SK-N-SH treated with all-trans-retinoic acid at 6 μM for 48 hours (cell line): ENCODE data around the gene ADPRHL1.

ENCODE experiments used
- ATAC-seq: fragments of 200-7000 bp; cut with Tn5 transposase; 3 replicates; pipeline ENCODE4 v1.9.1; 2020; ENCODE audit warnings: mild to moderate bottlenecking, moderate library complexity
- BACH2 ChIP-seq: fragments of 250-450 bp; sonication (Bioruptor Pico); IDR thresholded peaks from 2 replicates; pipeline ENCODE4 v1.9.0; 2021; ENCODE audit warnings: mild to moderate bottlenecking, borderline replicate concordance
- CREB5 ChIP-seq: fragments of 250-450 bp; sonication (Bioruptor Pico); IDR thresholded peaks from 2 replicates; pipeline ENCODE4 v1.5.1; 2020; ENCODE audit warnings: low read depth, mild to moderate bottlenecking, moderate library complexity
- CSDC2 ChIP-seq: fragments of 250-450 bp; sonication (Bioruptor Pico); IDR thresholded peaks from 2 replicates; pipeline ENCODE4 v1.5.0; 2020; ENCODE audit warnings: mild to moderate bottlenecking, moderate library complexity
- CSRNP3 ChIP-seq: fragments of 250-450 bp; sonication (Bioruptor Pico); IDR thresholded peaks from 2 replicates; pipeline ENCODE4 v1.5.1; 2021; ENCODE audit warnings: mild to moderate bottlenecking, moderate library complexity
- ESRRG ChIP-seq: fragments of 250-450 bp; sonication (Bioruptor Pico); IDR thresholded peaks from 2 replicates; pipeline ENCODE4 v1.6.1; 2021; ENCODE audit warnings: mild to moderate bottlenecking
- GLIS3 ChIP-seq: fragments of 250-450 bp; sonication (Bioruptor Pico); IDR thresholded peaks from 2 replicates; pipeline ENCODE4 v1.5.0; 2020; ENCODE audit warnings: mild to moderate bottlenecking, moderate library complexity
- OSR1 ChIP-seq: fragments of 250-450 bp; sonication (Bioruptor Pico); IDR thresholded peaks from 2 replicates; pipeline ENCODE4 v1.8.0; 2022; ENCODE audit warnings: moderate library complexity, mild to moderate bottlenecking, inconsistent platforms
- PATZ1 ChIP-seq: fragments of 250-450 bp; sonication (Bioruptor Pico); IDR thresholded peaks from 2 replicates; pipeline ENCODE4 v1.8.0; 2020; ENCODE audit warnings: mild to moderate bottlenecking, moderate library complexity, borderline replicate concordance
- POU6F1 ChIP-seq: fragments of 250-450 bp; sonication (Bioruptor Pico); IDR thresholded peaks from 2 replicates; pipeline ENCODE4 v1.8.0; 2021; ENCODE audit warnings: low read depth, mild to moderate bottlenecking, moderate library complexity, borderline replicate concordance
- PPARA ChIP-seq: fragments of 250-450 bp; sonication (Bioruptor Pico); IDR thresholded peaks from 2 replicates; pipeline ENCODE4 v1.5.0; 2020; ENCODE audit warnings: mild to moderate bottlenecking, borderline replicate concordance
- RARB ChIP-seq: fragments of 250-450 bp; sonication (Bioruptor Pico); IDR thresholded peaks from 2 replicates; pipeline ENCODE4 v1.8.0; 2021; ENCODE audit warnings: mild to moderate bottlenecking, moderate library complexity
- SNAI2 ChIP-seq: fragments of 250-450 bp; sonication (Bioruptor Pico); IDR thresholded peaks from 2 replicates; pipeline ENCODE4 v1.5.0; 2020; ENCODE audit warnings: mild to moderate bottlenecking, moderate library complexity
- TOX ChIP-seq: fragments of 250-450 bp; sonication (Bioruptor Pico); IDR thresholded peaks from 2 replicates; pipeline ENCODE4 v1.8.0; 2021; ENCODE audit warnings: mild to moderate bottlenecking, moderate library complexity, borderline replicate concordance
- TSHZ2 ChIP-seq: fragments of 250-450 bp; sonication (Bioruptor Pico); IDR thresholded peaks from 2 replicates; pipeline ENCODE4 v1.5.0; 2020; ENCODE audit warnings: mild to moderate bottlenecking, moderate library complexity
- ZC3H10 ChIP-seq: fragments of 250-450 bp; sonication (Bioruptor Pico); IDR thresholded peaks from 2 replicates; pipeline ENCODE4 v1.5.1; 2021; ENCODE audit warnings: mild to moderate bottlenecking, moderate library complexity
- ZFP3 ChIP-seq: fragments of 250-450 bp; sonication (Bioruptor Pico); IDR thresholded peaks from 2 replicates; pipeline ENCODE4 v1.5.0; 2020; ENCODE audit warnings: mild to moderate bottlenecking, moderate library complexity
- ZFP30 ChIP-seq: fragments of 450-650 bp; formaldehyde crosslinking; IDR thresholded peaks from 2 replicates; pipeline ENCODE4 v1.5.0; 2022; ENCODE audit warnings: mild to moderate bottlenecking, moderate library complexity
- ZNF565 ChIP-seq: fragments of 450-650 bp; formaldehyde crosslinking; conservative IDR thresholded peaks from 2 replicates; pipeline ENCODE4 v1.5.0; 2020; ENCODE audit warnings: low read depth, mild to moderate bottlenecking, moderate library complexity
- ZNF70 ChIP-seq: fragments of 450-650 bp; formaldehyde crosslinking; IDR thresholded peaks from 2 replicates; pipeline ENCODE4 v1.5.0; 2020; ENCODE audit warnings: mild to moderate bottlenecking, moderate library complexity
- ZNF8 ChIP-seq: fragments of 450-650 bp; formaldehyde crosslinking; IDR thresholded peaks from 2 replicates; pipeline ENCODE4 v1.5.0; 2020; ENCODE audit warnings: mild to moderate bottlenecking, moderate library complexity

The ADPRHL1 gene

GRCh38 chr13:113406321-113407102, 46.8 kb downstream of the ADPRHL1 start:
- ATAC-seq, result no peak
- TF ChIP-seq SNAI2 (CRISPR knock-in tag), result no peak
- TF ChIP-seq ZNF8 (CRISPR knock-in tag), result no peak
- no peak for TF ChIP-seq ZNF70
- TF ChIP-seq CSRNP3 (CRISPR knock-in tag), result no peak
- no peak for TF ChIP-seq ZNF565
- no peak for TF ChIP-seq GLIS3 (CRISPR knock-in tag)
- no peak for TF ChIP-seq PATZ1 (CRISPR knock-in tag)
- no peak for TF ChIP-seq ZC3H10 (CRISPR knock-in tag)
- no peak for TF ChIP-seq ESRRG (CRISPR knock-in tag)
- no peak for TF ChIP-seq TOX (CRISPR knock-in tag)
- TF ChIP-seq ZFP3 (CRISPR knock-in tag), result no peak
- no peak for TF ChIP-seq PPARA (CRISPR knock-in tag)
- no peak for TF ChIP-seq RARB (CRISPR knock-in tag)
- no peak for TF ChIP-seq CREB5 (CRISPR knock-in tag)
- TF ChIP-seq OSR1, result no peak
- no peak for TF ChIP-seq ZFP30

GRCh38 chr13:113405481-113406300, 47.6 kb downstream of the ADPRHL1 start:
- no peak for TF ChIP-seq ZNF8 (CRISPR knock-in tag)
- TF ChIP-seq CSDC2 (CRISPR knock-in tag), result no peak
- no peak for TF ChIP-seq BACH2
- TF ChIP-seq POU6F1 (CRISPR knock-in tag), result no peak
- no peak for TF ChIP-seq ZC3H10 (CRISPR knock-in tag)
- no peak for TF ChIP-seq ZNF565
- no peak for ATAC-seq

GRCh38 chr13:113404723-113405471, 48.4 kb downstream of the ADPRHL1 start:
- ATAC-seq, result no peak
- TF ChIP-seq TSHZ2 (no peak), BACH2 (no peak), ZNF70 (no peak), OSR1 (no peak), ZFP30 (no peak), CSDC2 (CRISPR knock-in tag) (no peak), CREB5 (CRISPR knock-in tag) (no peak), PPARA (CRISPR knock-in tag) (no peak), SNAI2 (CRISPR knock-in tag) (no peak), PATZ1 (CRISPR knock-in tag) (no peak), TOX (CRISPR knock-in tag) (no peak)
